GM21526 (cell line): ENCODE measurements around the gene VSIR.

ENCODE experiments used
- ATAC-seq: cut with Tn5 transposase; IDR thresholded peaks from one replicate; pipeline ENCODE4 v1.9.1; 2021; ENCODE audit warnings: moderate library complexity; ENCODE audit not compliant: unreplicated experiment, low FRiP score

Gene VSIR

DNA sequence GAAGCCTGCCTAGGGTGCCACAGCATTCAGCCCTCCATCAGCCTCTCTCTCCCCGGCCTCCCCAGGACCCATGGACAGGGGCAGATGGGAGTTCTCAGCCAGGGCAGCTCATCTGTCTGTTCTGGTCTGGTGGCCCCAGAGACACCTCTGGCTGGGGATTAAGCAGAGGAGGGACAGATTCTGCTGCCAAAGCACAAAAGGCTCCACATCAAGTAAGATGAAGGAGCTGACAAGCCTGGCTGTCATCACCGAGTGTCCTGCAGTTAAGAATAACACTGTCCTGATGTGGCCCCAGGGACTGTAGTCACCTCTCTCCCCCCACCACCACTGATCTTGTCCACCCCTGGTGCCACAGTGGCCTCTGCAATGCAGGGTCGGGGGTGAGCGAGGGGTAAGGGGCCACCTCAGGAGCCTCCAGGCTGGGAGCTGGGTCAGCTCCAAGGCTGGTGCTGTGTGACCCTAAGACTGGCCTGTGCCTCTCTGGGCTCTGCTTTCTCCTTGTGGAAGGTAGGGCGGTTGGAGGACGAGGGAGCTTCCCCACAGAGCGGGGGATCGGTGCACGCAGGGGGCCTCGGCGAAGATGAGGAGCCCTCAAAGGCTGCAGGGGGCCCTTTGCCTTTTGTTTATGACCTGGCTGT lies 72.5 kb downstream of the VSIR start:
- ATAC-seq = no peak

DNA sequence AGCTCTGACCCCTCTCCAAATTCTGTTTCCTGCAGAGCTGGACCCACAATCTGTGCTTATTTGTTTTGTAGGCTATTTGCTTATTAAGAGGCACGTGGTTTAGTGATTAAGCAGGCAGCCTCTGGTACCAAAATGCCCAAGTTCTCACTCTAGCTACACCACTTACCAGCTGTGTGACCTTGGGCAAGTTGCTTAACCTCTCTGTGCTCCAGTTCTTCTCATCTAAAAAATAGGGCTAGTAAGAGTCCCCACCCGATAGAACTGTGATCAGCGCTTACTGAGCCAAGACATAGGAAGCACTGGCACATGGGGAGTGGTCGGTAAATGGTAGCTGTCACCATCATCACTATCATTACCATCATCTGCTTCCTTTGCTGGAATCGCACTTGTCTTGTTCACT lies 74.6 kb downstream of the VSIR start:
- ATAC-seq = no peak

DNA sequence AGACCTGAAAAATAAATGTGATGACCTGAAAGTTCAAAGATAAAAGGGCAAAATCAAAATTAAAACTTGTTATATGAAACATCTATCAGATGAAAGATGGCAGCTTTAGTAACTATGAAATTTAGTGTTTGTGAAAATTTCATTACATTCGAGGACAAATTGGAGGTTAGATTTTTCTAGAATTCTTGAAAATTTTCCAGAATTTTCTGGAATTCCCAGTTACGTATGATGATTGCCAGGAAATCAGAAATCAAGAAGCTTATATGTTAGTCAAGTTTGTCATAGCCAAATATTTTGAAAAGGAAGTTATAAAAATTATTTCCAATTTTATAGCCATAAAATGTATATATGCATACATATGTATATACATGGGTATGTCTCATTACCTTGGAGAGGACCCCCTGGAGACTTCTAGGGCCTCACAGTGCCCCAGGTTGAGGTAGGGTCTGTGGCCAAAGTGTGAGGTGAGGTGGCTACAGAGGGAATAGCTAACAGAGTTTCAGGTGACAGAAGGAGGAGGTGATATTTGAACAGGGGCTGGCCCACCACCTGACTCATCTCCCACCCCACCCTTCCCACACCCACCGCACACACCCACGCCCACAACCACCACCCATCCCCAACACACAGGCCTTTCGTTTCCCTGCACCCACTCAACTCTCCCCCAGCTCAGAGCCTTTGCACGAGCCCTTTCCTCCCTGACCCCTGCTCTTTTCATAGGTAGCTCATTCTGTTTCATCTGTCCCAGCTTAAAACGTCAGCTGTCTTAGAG lies 75.2 kb downstream of the VSIR start:
- no peak for ATAC-seq
